ENCODE data around the gene OOSP3.

OOSP3 gene

DNA sequence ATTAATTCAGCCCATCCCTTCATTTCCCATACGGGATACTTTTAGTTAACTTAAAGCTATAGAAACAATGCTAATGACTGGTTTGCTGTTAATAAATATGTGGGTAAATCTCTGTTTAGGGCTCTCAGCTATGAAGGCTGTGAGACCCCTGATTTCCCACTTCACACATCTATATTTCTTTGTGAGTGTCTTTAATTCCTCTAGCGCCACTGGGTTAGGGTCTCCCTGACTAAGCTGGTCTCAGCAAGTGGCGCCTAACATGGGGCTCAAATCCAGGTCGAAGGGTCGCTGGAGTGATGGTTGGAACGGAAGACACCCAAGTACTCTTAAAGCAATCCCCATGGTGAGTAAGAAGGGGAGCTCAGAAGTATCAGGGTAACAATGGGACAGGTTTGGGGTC is 45.2 kb downstream of the OOSP3 start:
- H3K27me3 ChIP-seq (ENCODE audit: insufficient read depth, low read length) = no peaks in the 10 kb centered on the region
- no peak overlapping the region for H3K9ac ChIP-seq (ENCODE audit: low read length)
- no peak overlapping the region for H3K4me3 ChIP-seq (ENCODE audit: low read depth, low read length, poor library complexity, severe bottlenecking)
- H3K36me3 ChIP-seq (ENCODE audit: insufficient read depth, low read length) = no peaks in the 10 kb centered on the region
- H2AFZ ChIP-seq (ENCODE audit: low read length) = no peak overlapping the region
- no peaks in the 10 kb centered on the region for H3K9me2 ChIP-seq (ENCODE audit: low read depth, low read length)
- no peak overlapping the region for H3K4me2 ChIP-seq (ENCODE audit: low read length)
- H3K9me3 ChIP-seq (ENCODE audit: low read length) = peaks cover 10% of the 10 kb centered on the region
- H4K20me1 ChIP-seq (ENCODE audit: insufficient read depth, low read length) = no peaks in the 10 kb centered on the region
- no peak overlapping the region for H3K27ac ChIP-seq (ENCODE audit: low read depth, low read length, poor library complexity, severe bottlenecking)
- no peaks in the 10 kb centered on the region for H3K4me1 ChIP-seq (ENCODE audit: insufficient read depth, low read length, severe bottlenecking)
- no peak for TF ChIP-seq EZH2 (IDR thresholded peaks at IDR 0.05; ENCODE audit: borderline replicate concordance, low read length)
- TF ChIP-seq, protein P1, sequence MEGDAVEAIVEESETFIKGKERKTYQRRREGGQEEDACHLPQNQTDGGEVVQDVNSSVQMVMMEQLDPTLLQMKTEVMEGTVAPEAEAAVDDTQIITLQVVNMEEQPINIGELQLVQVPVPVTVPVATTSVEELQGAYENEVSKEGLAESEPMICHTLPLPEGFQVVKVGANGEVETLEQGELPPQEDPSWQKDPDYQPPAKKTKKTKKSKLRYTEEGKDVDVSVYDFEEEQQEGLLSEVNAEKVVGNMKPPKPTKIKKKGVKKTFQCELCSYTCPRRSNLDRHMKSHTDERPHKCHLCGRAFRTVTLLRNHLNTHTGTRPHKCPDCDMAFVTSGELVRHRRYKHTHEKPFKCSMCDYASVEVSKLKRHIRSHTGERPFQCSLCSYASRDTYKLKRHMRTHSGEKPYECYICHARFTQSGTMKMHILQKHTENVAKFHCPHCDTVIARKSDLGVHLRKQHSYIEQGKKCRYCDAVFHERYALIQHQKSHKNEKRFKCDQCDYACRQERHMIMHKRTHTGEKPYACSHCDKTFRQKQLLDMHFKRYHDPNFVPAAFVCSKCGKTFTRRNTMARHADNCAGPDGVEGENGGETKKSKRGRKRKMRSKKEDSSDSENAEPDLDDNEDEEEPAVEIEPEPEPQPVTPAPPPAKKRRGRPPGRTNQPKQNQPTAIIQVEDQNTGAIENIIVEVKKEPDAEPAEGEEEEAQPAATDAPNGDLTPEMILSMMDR (IDR thresholded peaks at IDR 0.05; ENCODE audit: low read length) = no peak
- H3K79me2 ChIP-seq (ENCODE audit: insufficient read depth, low read length) = no peaks in the 10 kb centered on the region
- H3F3A ChIP-seq (ENCODE audit: insufficient read depth, low read length) = no peaks in the 10 kb centered on the region

- Histone ChIP-seq H3K4me1 (ENCODE audit: insufficient read depth, low read length, severe bottlenecking) (no peaks in the 10 kb centered on the region), H3F3A (ENCODE audit: insufficient read depth, low read length) (no peaks in the 10 kb centered on the region), H3K4me3 (ENCODE audit: low read depth, low read length, poor library complexity, severe bottlenecking) (no peak overlapping the region), H4K20me1 (ENCODE audit: insufficient read depth, low read length) (no peaks in the 10 kb centered on the region), H3K4me2 (ENCODE audit: low read length) (no peak overlapping the region), H3K9ac (ENCODE audit: low read length) (no peak overlapping the region), H3K36me3 (ENCODE audit: insufficient read depth, low read length) (no peaks in the 10 kb centered on the region), H3K9me3 (ENCODE audit: low read length) (no peaks in the 10 kb centered on the region), H3K79me2 (ENCODE audit: insufficient read depth, low read length) (no peaks in the 10 kb centered on the region), H3K9me2 (ENCODE audit: low read depth, low read length) (no peaks in the 10 kb centered on the region), H3K27ac (ENCODE audit: low read depth, low read length, poor library complexity, severe bottlenecking) (no peak overlapping the region), H2AFZ (ENCODE audit: low read length) (no peak overlapping the region), H3K27me3 (ENCODE audit: insufficient read depth, low read length) (no peaks in the 10 kb centered on the region)
- TF ChIP-seq EZH2 (IDR thresholded peaks at IDR 0.05; ENCODE audit: borderline replicate concordance, low read length) = no peak
- TF ChIP-seq, protein P1 (IDR thresholded peaks at IDR 0.05; ENCODE audit: low read length) = no peak
Measured at GRCh38 chr11:59931688-59932087, 53.1 kb downstream of the OOSP3 start.

GRCh38 chr11:59938132-59938531 is 59.5 kb downstream of the OOSP3 start, which contains the start of gene OOSP1:
Gene OOSP1, plus strand, starts transcription at chr11:59938432. Its CDS starts 23 bp downstream, at chr11:59938455.
- no peak for TF ChIP-seq EZH2 (IDR thresholded peaks at IDR 0.05; ENCODE audit: borderline replicate concordance, low read length)
- TF ChIP-seq, protein P1 (IDR thresholded peaks at IDR 0.05; ENCODE audit: low read length) = no peak
- Histone ChIP-seq H4K20me1 (ENCODE audit: insufficient read depth, low read length) (no peaks in the 10 kb centered on the region), H3K79me2 (ENCODE audit: insufficient read depth, low read length) (no peaks in the 10 kb centered on the region), H3K4me3 (ENCODE audit: low read depth, low read length, poor library complexity, severe bottlenecking) (no peak within 1 kb of the TSS), H3K4me2 (ENCODE audit: low read length) (no peak within 1 kb of the TSS), H3K4me1 (ENCODE audit: insufficient read depth, low read length, severe bottlenecking) (no peaks in the 10 kb centered on the region), H3K36me3 (ENCODE audit: insufficient read depth, low read length) (no peaks in the 10 kb centered on the region), H3K9me2 (ENCODE audit: low read depth, low read length) (no peaks in the 10 kb centered on the region), H2AFZ (ENCODE audit: low read length) (no peak within 1 kb of the TSS), H3K27ac (ENCODE audit: low read depth, low read length, poor library complexity, severe bottlenecking) (no peak within 1 kb of the TSS), H3K9ac (ENCODE audit: low read length) (no peak within 1 kb of the TSS), H3K27me3 (ENCODE audit: insufficient read depth, low read length) (no peaks in the 10 kb centered on the region), H3K9me3 (ENCODE audit: low read length) (no peaks in the 10 kb centered on the region), H3F3A (ENCODE audit: insufficient read depth, low read length) (no peaks in the 10 kb centered on the region)

Data from OCI-LY1 (cell line).